ENCODE data around the gene MTFMT. TPM values are rescaled to one million over a fixed set of nuclear protein-coding genes. Genes with fewer than 3 reads are reported as not detected.

Gene MTFMT
- total RNA-seq, 1 experiment from 2014 or later, result 36.5 TPM

DNA sequence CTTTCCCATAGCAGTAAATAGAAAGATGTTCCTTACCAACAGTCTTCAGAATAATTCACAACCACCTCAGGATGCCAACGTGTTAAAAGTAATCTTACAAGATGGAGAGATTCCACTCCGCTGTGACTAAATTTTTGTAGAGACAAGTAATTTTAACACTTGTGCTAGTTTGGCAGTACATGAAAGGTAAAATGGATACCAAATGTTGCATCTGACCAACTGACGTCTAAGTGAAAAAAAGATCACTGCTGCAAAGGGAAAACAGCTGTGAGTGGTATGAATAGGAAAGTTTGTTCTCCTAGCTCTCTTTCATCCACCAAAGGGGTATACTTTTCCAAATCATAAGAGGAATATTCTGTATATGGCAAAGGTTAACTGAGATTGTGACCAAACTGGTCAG is 42.3 kb downstream of the MTFMT start:
- no peak for DNase-seq (ENCODE audit: low read depth)

DNA sequence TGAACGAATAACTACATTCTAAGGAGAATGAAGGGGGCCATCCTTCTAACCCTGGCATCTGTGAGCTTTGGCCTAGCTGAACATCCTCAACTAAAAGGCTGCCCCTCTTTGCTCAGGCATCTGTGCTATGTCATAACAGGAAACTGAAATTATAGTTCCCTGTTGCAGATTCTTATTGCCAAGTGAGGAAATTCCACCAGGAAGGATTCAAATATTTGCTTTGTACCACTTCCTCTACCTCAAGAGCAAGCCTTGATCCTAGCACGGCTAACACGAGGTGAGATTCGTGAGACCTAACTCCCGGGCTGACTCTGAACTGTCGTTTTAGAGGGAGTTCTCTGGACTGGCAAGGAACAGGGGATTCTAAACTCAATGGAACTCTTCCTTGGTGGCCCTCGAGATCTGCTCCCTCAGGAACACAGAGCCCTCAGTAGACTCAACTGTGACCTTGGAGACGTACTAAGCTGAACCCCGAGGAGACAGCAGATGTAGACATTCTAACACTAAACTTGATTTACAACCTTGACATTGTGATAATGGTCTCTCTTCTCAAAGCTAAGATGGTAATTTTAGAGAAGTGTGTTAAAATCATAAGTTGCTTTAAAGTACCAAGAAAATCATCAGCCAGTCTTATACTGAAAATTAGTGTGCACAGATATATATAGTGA is 43.9 kb downstream of the MTFMT start:
- DNase-seq (ENCODE audit: low read depth), result no peak

DNA sequence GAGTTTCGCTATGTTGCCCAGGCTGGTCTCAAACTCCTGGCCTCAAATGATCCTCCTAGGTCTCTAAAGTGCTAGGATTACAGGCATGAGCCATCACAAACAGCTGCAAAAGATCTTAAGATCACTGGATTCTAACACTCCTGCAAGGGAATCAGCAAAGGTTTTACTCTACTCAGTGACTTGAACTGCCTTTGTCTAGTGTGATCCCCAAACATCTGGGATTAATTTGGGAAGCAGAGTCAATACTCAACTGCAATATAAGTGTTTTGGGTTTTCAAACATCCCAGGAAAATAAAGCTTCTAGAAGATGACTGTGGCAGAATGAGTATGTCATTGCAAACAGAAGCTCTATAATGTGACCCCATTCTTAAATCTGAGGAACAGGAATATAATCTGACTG is 47.0 kb downstream of the MTFMT start:
- no peak for DNase-seq (ENCODE audit: low read depth)

DNA sequence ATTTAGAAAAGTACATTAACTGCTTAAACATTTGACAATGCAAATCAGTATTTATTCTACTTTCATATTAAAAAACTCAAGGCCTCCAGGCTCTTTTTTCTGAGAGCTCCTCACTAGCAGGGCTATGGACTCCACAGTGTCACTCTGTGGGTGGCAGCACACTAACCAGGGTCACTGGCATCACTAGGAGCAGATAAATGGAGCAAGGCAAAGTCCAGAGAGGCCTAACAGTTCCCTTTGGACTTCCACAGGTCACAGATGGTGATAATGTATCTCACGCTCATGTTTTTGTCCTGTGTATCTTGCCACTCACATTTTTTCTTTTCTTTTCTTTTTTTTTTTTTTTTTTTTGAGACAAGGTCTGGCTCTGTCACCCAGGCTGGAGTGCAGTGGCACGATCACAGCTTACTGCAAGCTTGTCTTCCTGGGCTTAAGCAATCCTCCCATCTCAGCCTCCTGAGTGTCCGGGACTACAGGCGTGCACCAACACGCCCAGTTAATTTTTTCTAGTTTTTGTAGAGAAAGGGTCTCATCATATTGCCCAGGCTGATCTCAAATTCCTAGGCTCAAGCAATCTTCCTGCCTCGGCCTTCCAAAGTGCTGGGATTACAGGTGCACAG is 47.5 kb downstream of the MTFMT start:
- DNase-seq (ENCODE audit: low read depth), result no peak

DNA sequence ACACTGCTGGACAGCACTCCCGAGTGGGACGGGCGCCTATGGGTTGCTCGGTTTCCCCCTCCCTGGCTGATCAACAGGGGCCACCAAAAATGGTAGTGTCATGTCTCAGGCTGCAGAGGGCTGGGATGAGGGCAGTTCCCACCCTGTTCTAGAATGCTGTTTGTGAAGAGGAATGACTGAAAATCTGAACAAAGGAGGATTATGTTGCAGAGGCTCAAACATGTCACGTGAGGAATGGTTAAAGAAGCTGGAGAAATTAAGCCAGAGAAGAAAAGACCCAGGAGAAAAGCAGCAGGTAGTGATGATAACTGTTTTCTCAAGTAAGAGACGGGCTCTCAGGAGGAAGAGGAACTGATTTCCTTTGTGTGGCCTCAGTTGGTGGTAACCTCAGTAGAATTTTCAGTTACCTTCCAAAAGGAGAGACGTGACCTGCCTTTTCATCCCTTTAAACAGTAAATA is 50.2 kb downstream of the MTFMT start:
- no peak for DNase-seq (ENCODE audit: low read depth)

DNA sequence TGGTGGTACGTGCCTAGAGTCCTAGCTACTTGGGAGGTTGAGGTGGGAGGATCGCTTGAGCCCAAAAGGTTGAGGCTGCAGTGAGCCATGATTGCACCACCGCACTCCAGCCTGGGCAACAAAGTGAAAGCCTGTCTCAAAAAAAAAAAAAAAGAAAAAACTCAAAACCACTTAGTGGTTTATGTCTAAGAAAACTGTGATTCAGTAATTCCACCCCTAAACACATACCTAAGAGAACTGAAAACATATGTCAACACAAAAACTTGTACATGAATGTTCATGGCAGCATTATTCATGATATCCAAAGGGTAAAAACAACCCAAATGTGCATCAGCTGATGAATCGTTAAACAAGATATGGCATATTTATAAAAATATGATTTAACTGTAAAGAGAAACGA is 54.0 kb downstream of the MTFMT start:
- DNase-seq (ENCODE audit: low read depth), result no peak

DNA sequence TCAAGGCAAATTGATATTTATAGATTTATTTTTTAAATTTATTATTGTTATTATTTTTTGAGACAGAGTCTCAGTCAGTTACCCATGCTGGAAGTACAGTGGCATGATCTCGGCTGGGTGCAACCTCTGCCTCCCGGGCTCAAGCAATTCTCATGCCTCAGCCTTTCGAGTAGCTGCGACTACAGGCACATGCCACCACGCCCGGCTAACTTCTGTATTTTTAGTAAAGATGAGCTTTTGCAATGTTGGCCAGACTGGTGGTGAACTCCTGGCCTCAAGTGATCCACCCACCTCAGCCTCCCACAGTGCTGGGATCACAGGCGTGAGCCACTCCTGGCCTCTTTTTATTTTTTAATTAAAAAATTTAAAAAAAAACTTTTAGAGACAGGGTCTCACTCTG is 58.7 kb downstream of the MTFMT start:
- no peak for DNase-seq (ENCODE audit: low read depth)

DNA sequence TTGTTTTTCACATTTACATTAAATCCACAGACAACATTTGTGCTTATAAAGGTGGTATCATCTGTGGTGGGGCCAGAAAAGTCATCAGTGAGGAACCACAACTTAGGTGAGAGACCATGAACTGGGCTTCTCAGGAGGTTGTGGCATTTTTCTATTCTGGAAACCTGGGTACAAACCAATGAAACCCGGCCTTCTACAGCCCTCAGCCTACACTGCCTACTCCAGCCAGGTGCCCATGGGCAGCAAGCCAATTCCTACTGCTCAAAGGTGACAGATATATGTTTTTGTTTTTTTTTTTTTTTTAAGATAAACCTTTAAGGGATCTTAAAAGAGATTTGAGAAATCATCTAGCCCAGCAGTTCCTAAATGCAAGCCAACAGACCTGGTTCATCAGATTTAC is 60.0 kb downstream of the MTFMT start:
- no peak for DNase-seq (ENCODE audit: low read depth)

DNA sequence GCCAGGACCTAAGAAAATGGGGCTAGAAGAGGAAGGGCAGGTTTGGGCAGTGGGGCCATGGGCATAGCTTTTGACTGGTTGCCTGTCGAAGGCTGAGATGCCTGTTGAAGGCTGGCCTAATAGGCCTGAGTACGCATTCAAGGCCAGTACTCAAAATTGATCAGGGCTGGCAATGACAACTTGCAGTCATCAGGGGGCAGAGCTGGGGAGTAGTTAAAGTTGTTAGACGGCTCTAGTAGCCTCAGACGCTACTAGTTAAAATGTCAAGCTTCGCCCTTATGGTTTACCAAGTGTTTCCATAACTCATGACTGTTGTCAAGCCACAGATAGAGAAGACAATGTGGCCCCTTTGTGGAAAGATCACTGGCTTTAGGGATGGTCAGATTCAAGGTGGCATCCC is 68.4 kb downstream of the MTFMT start:
- DNase-seq (ENCODE audit: low read depth), result no peak

DNA sequence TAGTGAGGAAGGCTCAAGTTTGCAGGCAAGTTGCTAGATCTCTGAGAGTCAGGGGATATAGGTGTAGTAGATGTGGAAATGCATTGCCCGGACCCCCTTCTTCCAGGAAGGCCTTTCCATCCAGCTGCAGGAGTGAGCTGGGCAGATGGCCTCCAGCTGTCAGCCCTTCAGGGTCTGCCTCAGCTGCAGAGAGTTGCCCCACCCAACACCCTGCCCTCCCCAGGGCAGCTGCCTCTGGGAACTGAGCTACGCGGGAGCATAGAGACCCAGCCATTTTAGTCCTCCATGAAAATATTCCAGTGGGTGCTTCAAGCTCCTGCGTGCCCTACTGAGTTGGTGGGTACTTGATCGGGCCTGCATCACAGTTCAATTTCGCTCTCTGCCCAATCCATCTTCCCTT is 69.3 kb downstream of the MTFMT start:
- DNase-seq (ENCODE audit: low read depth), result no peak

DNA sequence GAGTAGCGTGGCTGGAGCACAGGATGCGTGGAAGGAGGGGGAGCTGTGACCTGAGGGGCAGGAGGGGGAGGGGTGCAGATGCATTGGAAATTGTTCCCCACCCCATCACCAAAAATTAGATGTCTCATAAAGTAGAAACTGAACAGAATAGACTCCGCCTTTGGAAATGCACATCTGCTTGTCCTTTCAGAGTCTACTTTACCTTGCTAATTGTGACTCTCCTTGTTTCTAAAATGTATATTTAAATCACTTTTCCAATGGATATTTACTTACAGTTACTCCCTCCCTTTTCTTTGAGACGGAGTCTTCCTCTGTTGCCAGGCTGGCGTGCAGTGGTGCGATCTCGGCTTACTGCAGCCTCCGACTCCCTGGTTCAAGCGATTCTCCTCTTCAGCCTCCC is 70.3 kb downstream of the MTFMT start:
- DNase-seq (ENCODE audit: low read depth), result no peak

DNA sequence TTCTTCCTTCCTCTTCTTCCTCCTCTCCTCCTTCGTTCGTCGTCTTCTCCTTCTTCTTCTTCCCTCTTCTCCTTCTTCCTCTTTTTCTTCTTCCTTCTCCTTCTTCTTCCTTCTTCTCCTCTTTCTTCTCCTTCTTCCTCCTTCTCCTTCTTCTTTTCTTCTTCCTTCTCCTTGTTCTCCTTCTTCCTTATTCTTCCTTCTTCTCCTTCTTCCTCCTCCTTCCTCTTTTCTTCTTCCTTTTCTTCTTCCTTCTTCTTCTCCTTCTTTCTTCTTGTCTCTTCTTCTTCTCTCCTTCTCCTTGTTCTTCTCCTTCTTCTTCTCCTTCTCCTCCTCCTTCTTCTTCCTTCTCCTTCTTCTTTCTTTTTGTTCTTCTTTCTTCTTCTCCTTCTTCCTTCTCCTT is 75.0 kb downstream of the MTFMT start:
- DNase-seq (ENCODE audit: low read depth), result no peak

DNA sequence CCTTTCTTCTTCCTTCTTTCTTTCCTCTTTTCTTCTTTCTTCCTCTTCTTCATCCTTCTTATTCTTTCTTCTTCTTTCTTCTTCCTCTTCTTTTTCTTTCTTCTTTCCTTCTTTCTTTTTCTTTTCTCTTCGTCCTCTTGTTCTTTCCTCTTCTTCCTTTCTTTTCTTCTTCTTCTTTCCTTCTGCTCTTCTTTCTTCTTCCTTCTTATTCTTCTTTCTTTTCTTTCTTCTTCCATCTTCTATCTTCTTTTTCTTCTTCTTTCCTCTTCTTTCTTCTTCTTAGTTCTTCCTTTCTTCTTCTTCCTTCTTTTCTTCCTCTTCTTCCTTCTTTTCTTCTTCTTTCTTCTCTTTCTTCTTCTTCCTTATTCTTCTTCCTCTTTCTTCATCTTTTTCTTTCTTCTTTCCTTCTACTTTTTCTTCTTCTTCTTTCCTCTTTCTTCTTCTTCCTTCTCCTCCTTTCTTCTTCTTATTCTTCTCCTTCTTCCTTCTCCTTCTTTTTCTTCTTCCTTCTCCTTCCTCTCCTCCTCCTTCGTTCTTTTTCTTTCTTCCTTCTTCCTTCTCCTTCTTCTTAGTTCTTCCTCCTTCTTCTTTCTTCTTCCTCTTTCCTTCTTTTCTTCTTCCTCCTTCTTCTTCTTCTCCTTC is 77.5 kb downstream of the MTFMT start:
- DNase-seq (ENCODE audit: low read depth), result no peak

Other genes with a start within 250 kb of the MTFMT start
- gene PIF1, start 204.0 kb downstream of the MTFMT start, total RNA-seq (2014; rRNA removed), result 26.4 and 43.9 TPM in 2 replicates
- 26.7 and 33.8 TPM in 2 replicates for gene PLEKHO2, start 187.7 kb downstream of the MTFMT start, total RNA-seq (2014; rRNA removed)
- gene ANKDD1A, start 117.7 kb downstream of the MTFMT start, total RNA-seq (2014; rRNA removed), result 1.9 and 2.8 TPM in 2 replicates
- gene SPG21, start 39.7 kb downstream of the MTFMT start, total RNA-seq (2014; rRNA removed), result 96.8 and 99.6 TPM in 2 replicates
- gene SLC51B, start 15.7 kb upstream of the MTFMT start, total RNA-seq (2014; rRNA removed), result 0.23 TPM in 1 of 2 replicates, not detected in the other
- not detected in 2 replicates for gene RASL12, start 38.4 kb upstream of the MTFMT start, total RNA-seq (2014; rRNA removed)
- not detected in 2 replicates for gene KBTBD13, start 47.1 kb upstream of the MTFMT start, total RNA-seq (2014; rRNA removed)
- 0.38 and 0.69 TPM in 2 replicates for gene UBAP1L, start 85.6 kb upstream of the MTFMT start, total RNA-seq (2014; rRNA removed)
- gene PDCD7, start 104.2 kb upstream of the MTFMT start, total RNA-seq (2014; rRNA removed), result 15.6 and 18.2 TPM in 2 replicates
- gene CLPX, start 155.7 kb upstream of the MTFMT start, total RNA-seq (2014; rRNA removed), result 29.5 and 30.7 TPM in 2 replicates
- under 0.01 and 0.17 TPM in 2 replicates for gene CILP, start 181.8 kb upstream of the MTFMT start, total RNA-seq (2014; rRNA removed)

Measured in LHCN-M2 (cell line).